ENCODE data around the gene PDE4D. TPM values are rescaled to one million over a fixed set of nuclear protein-coding genes. Genes with fewer than 3 reads are reported as not detected.

PDE4D gene
- total RNA-seq, 2 experiments from 2014 or later, result 0.50 to 0.51 TPM

DNA sequence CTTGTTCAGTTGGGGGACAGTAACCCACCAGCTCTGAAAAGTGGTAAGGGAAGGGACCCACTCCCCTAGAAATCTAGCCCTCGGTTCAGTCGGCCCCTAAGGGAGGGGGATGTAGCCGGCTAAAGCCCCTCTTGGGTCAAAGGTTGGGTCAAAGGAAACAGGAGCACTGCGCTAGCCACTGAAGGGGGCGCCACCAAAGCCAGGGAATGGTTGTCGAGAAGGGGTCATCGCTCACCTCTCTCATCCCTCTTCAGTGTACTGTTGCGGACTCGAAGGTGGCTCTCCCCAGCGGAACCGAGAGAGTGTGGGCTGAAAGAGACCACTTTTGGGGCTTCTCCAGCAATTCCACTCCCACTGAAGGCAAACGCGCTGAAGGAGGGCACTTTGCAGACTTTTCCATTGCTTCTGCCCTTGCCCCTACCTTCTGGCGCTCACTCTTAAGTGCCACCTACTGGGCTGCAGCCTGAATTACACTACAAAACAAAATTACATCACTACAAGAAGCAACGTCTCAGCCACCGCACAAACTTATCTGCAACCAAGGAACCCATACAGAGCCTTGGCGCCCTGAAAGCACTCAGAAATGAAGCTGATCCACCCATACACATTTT is 396.9 kb downstream of the PDE4D start:
- no peaks in the 10 kb centered on the region for H3K9me3 ChIP-seq (ENCODE audit: low read length)
- ChIA-PET POLR2A (interaction anchor here (1.0 kb wide), 1 partner anchor 39 kb away, joined by 3 read pairs; no protein-coding TSS in a partner anchor), CTCF (ENCODE audit: unreplicated experiment) (no interaction called here)
- TF ChIP-seq, protein P1, sequence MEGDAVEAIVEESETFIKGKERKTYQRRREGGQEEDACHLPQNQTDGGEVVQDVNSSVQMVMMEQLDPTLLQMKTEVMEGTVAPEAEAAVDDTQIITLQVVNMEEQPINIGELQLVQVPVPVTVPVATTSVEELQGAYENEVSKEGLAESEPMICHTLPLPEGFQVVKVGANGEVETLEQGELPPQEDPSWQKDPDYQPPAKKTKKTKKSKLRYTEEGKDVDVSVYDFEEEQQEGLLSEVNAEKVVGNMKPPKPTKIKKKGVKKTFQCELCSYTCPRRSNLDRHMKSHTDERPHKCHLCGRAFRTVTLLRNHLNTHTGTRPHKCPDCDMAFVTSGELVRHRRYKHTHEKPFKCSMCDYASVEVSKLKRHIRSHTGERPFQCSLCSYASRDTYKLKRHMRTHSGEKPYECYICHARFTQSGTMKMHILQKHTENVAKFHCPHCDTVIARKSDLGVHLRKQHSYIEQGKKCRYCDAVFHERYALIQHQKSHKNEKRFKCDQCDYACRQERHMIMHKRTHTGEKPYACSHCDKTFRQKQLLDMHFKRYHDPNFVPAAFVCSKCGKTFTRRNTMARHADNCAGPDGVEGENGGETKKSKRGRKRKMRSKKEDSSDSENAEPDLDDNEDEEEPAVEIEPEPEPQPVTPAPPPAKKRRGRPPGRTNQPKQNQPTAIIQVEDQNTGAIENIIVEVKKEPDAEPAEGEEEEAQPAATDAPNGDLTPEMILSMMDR (conservative IDR thresholded peaks at IDR 0.05; ENCODE audit: low read length), result peak; percentile 81
- no peak for TF ChIP-seq EZH2phosphoT487 (IDR thresholded peaks at IDR 0.05; ENCODE audit: borderline replicate concordance, low read depth, low read length)
- peak; percentile 41 for DNase-seq (ENCODE audit: low spot score)
- H3K9me2 ChIP-seq (ENCODE audit: insufficient read depth, low read length), result no peaks in the 10 kb centered on the region
- no peak overlapping the region for H3K4me2 ChIP-seq (ENCODE audit: low read length)
- no peaks in the 10 kb centered on the region for H3K79me2 ChIP-seq (ENCODE audit: insufficient read depth, low read depth, low read length)
- BruUV-seq (replicated peaks), result no TSS peak
- H3K4me3 ChIP-seq (ENCODE audit: low read depth, low read length, poor library complexity, severe bottlenecking), result no peak overlapping the region
- H3K36me3 ChIP-seq (ENCODE audit: insufficient read depth, low read length), result no peaks in the 10 kb centered on the region
- H2AFZ ChIP-seq (ENCODE audit: low read length), result peak overlapping the region; percentile 16; the same call in 1 of the 2 replicates
- H3K27ac ChIP-seq (ENCODE audit: low read depth, low read length, poor library complexity, severe bottlenecking), result no peak overlapping the region
- intact Hi-C loops (cut with micrococcal nuclease; ENCODE audit: unreplicated experiment), result no loop called here
- no peaks in the 10 kb centered on the region for H4K20me1 ChIP-seq (ENCODE audit: insufficient read depth, low read length)
- H3K4me1 ChIP-seq (ENCODE audit: insufficient read depth, low read length, poor library complexity, severe bottlenecking), result no peaks in the 10 kb centered on the region

DNA sequence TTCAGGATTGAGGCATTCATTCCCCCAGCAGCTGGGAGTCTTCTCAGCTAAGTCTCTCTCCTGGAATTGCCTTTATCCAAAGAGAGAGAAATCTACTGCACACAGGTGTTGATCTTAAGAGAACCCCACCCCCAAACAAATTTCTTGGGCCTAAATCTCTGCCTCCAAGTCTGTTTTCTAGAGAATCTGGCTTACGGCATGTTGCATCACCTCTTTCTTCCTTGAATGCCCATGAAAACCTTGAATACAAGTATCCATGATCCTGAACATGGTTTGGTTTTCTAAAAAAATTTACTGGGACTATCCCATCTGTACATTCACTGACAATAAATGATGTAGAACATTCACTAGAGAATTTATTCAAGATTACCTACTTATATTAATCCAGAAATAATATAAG is 401.6 kb downstream of the PDE4D start:
- Histone ChIP-seq H3K4me1 (ENCODE audit: insufficient read depth, low read length, poor library complexity, severe bottlenecking) (no peaks in the 10 kb centered on the region), H3K27ac (ENCODE audit: low read depth, low read length, poor library complexity, severe bottlenecking) (no peak overlapping the region), H3K4me3 (ENCODE audit: low read depth, low read length, poor library complexity, severe bottlenecking) (no peak overlapping the region), H3K9me3 (ENCODE audit: low read length) (no peaks in the 10 kb centered on the region), H3K36me3 (ENCODE audit: insufficient read depth, low read length) (no peaks in the 10 kb centered on the region), H3K4me2 (ENCODE audit: low read length) (no peak overlapping the region), H4K20me1 (ENCODE audit: insufficient read depth, low read length) (no peaks in the 10 kb centered on the region), H3K9me2 (ENCODE audit: insufficient read depth, low read length) (no peaks in the 10 kb centered on the region), H2AFZ (ENCODE audit: low read length) (no peak overlapping the region), H3K79me2 (ENCODE audit: insufficient read depth, low read depth, low read length) (no peaks in the 10 kb centered on the region)
- ChIA-PET POLR2A (interaction anchor here (0.7 to 1.5 kb wide), 2 partner anchors 63 to 311 kb away, joined by 3 read pairs; no protein-coding TSS in a partner anchor), CTCF (ENCODE audit: unreplicated experiment) (no interaction called here)
- no peak for DNase-seq (ENCODE audit: low spot score)
- TF ChIP-seq EZH2phosphoT487 (IDR thresholded peaks at IDR 0.05; ENCODE audit: borderline replicate concordance, low read depth, low read length), result no peak
- TF ChIP-seq, protein P1 (conservative IDR thresholded peaks at IDR 0.05; ENCODE audit: low read length), result no peak
- BruUV-seq (replicated peaks), result no TSS peak
- intact Hi-C loops (cut with micrococcal nuclease; ENCODE audit: unreplicated experiment), result no loop called here

- Histone ChIP-seq H3K9me2 (ENCODE audit: insufficient read depth, low read length) (no peaks in the 10 kb centered on the region), H3K4me1 (ENCODE audit: insufficient read depth, low read length, poor library complexity, severe bottlenecking) (no peaks in the 10 kb centered on the region), H3K4me3 (ENCODE audit: low read depth, low read length, poor library complexity, severe bottlenecking) (no peak overlapping the region), H3K79me2 (ENCODE audit: insufficient read depth, low read depth, low read length) (no peaks in the 10 kb centered on the region), H3K9me3 (ENCODE audit: low read length) (no peaks in the 10 kb centered on the region), H4K20me1 (ENCODE audit: insufficient read depth, low read length) (no peaks in the 10 kb centered on the region), H2AFZ (ENCODE audit: low read length) (no peak overlapping the region), H3K36me3 (ENCODE audit: insufficient read depth, low read length) (no peaks in the 10 kb centered on the region), H3K4me2 (ENCODE audit: low read length) (no peak overlapping the region), H3K27ac (ENCODE audit: low read depth, low read length, poor library complexity, severe bottlenecking) (no peak overlapping the region)
- no peak for TF ChIP-seq EZH2phosphoT487 (IDR thresholded peaks at IDR 0.05; ENCODE audit: borderline replicate concordance, low read depth, low read length)
- TF ChIP-seq, protein P1 (conservative IDR thresholded peaks at IDR 0.05; ENCODE audit: low read length), result no peak
- intact Hi-C loops (cut with micrococcal nuclease; ENCODE audit: unreplicated experiment), result no loop called here
- DNase-seq (ENCODE audit: low spot score), result no peak
- POLR2A ChIA-PET, result no interaction called here
- CTCF ChIA-PET (ENCODE audit: unreplicated experiment), result no interaction called here
- no TSS peak for BruUV-seq (replicated peaks)
Measured at GRCh38 chr5:59489551-59489950, 404.0 kb downstream of the PDE4D start.
